Measurements from ENCODE around the gene GABPB2. TPM values are rescaled to one million over a fixed set of nuclear protein-coding genes. Genes with fewer than 3 reads are reported as not detected.

GABPB2 gene
- polyA plus RNA-seq, 3 donors from 2014 or later = 5.1 to 14.2 (median 5.7) TPM

GRCh38 chr1:151050051-151050688, 20.4 kb upstream of the GABPB2 start:
- Mint-ChIP-seq H3K27ac (peak overlapping the region; percentile 83 to 99 (median 94)), H3K36me3 (peaks cover 25 to 42% (median 26%) of the 10 kb centered on the region in 3 donors), H3K4me3 (peak overlapping the region in 3 of 5 donors; percentile 25 to 93 (median 62)), H3K9me3 (no peaks in the 10 kb centered on the region), H3K4me1 (peaks cover 82 to 85% of the 10 kb centered on the region in 2 donors), H3K27me3 (ENCODE audit: low read depth in 3 of 3) (peaks cover 13 to 25% (median 17%) of the 10 kb centered on the region in 3 donors)
- DNase-seq = peak in 1 of 3 donors; percentile 5

DNA sequence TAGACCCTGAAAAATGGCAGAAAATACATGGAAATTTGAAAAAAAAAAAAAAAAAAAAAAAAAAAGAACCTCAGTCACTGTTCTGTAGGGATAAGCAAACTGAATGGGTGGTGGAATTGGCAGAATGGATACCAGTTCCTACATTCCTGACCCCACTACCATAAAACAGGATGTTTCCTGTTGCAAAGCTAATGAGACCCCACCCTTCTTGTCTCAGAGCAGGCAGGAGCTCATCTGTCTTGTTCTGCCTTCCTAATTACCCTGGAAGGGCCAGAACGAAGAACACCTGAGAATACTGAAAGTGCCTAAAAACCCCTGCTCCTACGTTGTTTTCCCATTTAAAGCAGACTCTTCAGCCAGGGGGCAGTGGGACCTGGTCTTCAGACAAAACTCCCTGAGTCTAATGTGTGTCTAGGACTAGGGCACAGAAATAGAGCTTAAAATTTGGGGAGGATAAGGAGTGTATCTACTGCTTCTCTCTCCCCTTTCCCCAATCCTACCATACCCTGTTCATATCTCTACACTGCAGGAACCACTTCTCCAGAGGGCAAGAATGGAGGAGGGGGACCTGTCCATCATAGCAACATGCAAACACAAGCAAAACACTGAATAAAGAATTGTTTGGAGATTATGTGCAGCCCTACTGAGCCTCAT, 19.1 kb upstream of the GABPB2 start:
- Mint-ChIP-seq H3K4me3 (peak overlapping the region in 2 of 5 donors; percentile 7 to 9), H3K27ac (peak overlapping the region; percentile 83 to 99 (median 90)), H3K9me3 (no peaks in the 10 kb centered on the region), H3K4me1 (peaks cover 89 to 91% of the 10 kb centered on the region in 2 donors), H3K36me3 (peaks cover 35 to 56% (median 38%) of the 10 kb centered on the region in 3 donors), H3K27me3 (ENCODE audit: low read depth in 3 of 3) (peaks cover 17 to 29% (median 20%) of the 10 kb centered on the region in 3 donors)
- no peak for DNase-seq

DNA sequence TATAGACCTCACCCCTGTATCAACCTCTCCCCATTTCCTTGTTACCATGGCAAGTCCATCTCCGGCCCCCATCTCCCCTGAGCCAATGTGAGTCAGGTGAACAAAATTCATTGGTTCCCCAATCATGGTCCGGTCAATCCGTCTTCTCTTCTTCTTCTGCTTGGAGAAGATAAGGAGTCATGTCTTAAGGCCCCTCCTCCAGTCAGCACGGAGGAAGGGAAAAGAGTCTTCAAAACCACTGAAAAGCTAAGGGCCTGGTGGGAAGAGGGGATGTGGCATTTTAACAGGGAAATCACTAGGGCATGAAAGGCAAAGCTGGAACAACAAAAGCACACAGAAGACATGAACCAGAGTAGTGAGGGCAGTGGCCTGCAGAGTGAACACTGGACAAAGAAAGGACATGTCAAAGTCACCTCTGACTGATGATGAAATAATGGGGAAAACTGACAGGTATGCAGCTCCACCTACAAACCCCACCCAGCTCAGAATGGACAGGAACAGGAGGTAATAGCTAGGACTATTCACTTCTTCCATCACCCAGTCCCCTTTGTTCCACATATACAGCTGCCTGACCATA, 15.5 kb upstream of the GABPB2 start:
- Mint-ChIP-seq H3K4me3 (peak overlapping the region; percentile 93 to 98 (median 96)), H3K4me1 (peaks cover 81% of the 10 kb centered on the region in 2 donors), H3K9me3 (no peaks in the 10 kb centered on the region), H3K27ac (peak overlapping the region; percentile 93 to 99 (median 99)), H3K36me3 (peaks cover 51 to 73% (median 54%) of the 10 kb centered on the region in 3 donors), H3K27me3 (ENCODE audit: low read depth in 3 of 3) (peaks cover 24 to 39% (median 39%) of the 10 kb centered on the region in 3 donors)
- no peak for DNase-seq

DNA sequence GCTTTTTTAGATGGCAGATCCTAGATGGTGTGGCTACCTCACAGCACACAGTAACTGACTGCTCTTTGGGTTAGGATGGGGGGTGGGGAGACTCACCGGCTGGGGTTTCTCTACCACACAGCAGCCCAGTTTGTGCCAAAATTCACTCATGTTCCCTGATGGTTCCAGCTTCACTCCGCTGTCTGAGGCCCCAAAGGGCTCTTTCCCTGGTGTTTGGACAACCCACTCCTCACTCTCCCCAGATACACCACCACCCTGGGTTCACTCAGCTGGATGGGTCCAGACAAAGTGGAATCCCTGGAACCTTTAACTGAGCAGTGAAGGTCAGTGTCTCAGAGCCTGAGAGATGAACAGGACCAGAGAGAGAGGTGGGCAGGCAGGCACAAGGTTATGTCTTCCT, 15.0 kb upstream of the GABPB2 start:
- H3K4me1 Mint-ChIP-seq = peaks cover 81% of the 10 kb centered on the region in 2 donors
- peak overlapping the region; percentile 93 to 99 (median 99) for H3K27ac Mint-ChIP-seq
- H3K36me3 Mint-ChIP-seq = peaks cover 51 to 69% (median 54%) of the 10 kb centered on the region in 3 donors
- H3K9me3 Mint-ChIP-seq = no peaks in the 10 kb centered on the region
- H3K4me3 Mint-ChIP-seq = peak overlapping the region; percentile 93 to 98 (median 96)
- H3K27me3 Mint-ChIP-seq (ENCODE audit: low read depth in 3 of 3) = peaks cover 24 to 40% (median 39%) of the 10 kb centered on the region in 3 donors
- no peak for DNase-seq

DNA sequence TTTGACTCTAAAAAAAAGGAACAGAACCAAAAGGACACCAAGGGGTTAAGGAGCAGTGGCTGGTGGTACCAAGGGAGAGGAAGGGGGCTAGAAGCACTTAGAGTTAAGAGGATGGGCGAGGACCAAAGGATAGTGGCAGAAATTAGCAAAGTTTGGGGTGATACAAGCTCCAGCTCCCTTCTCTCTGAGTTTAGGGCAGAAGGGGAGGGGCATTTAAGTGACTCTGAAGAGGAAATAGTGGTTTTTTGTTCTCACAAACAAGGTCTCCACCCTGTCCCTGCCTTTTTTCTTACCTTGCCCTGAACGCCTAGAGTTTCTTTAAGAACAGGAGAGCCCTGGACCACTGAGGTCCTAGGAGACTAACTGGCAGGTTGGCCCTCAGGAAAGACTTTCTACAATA, 14.4 kb upstream of the GABPB2 start:
- Mint-ChIP-seq H3K27ac (peak overlapping the region; percentile 93 to 99 (median 99)), H3K36me3 (peaks cover 49 to 64% (median 50%) of the 10 kb centered on the region in 3 donors), H3K4me3 (peak overlapping the region; percentile 93 to 98 (median 96)), H3K9me3 (no peaks in the 10 kb centered on the region), H3K27me3 (ENCODE audit: low read depth in 3 of 3) (peaks cover 24 to 43% (median 39%) of the 10 kb centered on the region in 3 donors), H3K4me1 (peaks cover 80 to 81% of the 10 kb centered on the region in 2 donors)
- DNase-seq = peak; percentile 61 to 63 (median 62)

GRCh38 chr1:151058692-151059091, 11.9 kb upstream of the GABPB2 start:
- Mint-ChIP-seq H3K4me1 (peaks cover 59 to 65% of the 10 kb centered on the region in 2 donors), H3K9me3 (no peaks in the 10 kb centered on the region), H3K4me3 (peak overlapping the region; percentile 93 to 98 (median 96)), H3K27me3 (ENCODE audit: low read depth in 3 of 3) (peaks cover 22 to 42% (median 39%) of the 10 kb centered on the region in 3 donors), H3K27ac (peak overlapping the region; percentile 93 to 99 (median 99)), H3K36me3 (peaks cover 35 to 43% (median 38%) of the 10 kb centered on the region in 3 donors)
- peak in 2 of 3 donors; percentile 28 for DNase-seq

- peaks cover 22 to 42% (median 39%) of the 10 kb centered on the region in 3 donors for H3K27me3 Mint-ChIP-seq (ENCODE audit: low read depth in 3 of 3)
These were observed 11.2 kb upstream of the GABPB2 start, which contains the start of gene CDC42SE1 for GRCh38 chr1:151059109-151060006. Gene CDC42SE1 (minus strand): TSS chr1:151059622. CDS start chr1:151055730, 3,892 bp downstream.

GRCh38 chr1:151060007-151060656, 10.4 kb upstream of the GABPB2 start, which contains the start of gene MLLT11:
Gene MLLT11 (plus strand): TSS chr1:151060397. CDS start chr1:151067225, 6,828 bp downstream.
- Mint-ChIP-seq H3K36me3 (peaks cover 30 to 31% (median 30%) of the 10 kb centered on the region in 3 donors), H3K27ac (peak within 1 kb of the TSS; percentile 93 to 99 (median 99)), H3K9me3 (no peaks in the 10 kb centered on the region), H3K4me3 (peak within 1 kb of the TSS; percentile 93 to 98 (median 96)), H3K4me1 (peaks cover 46 to 50% of the 10 kb centered on the region in 2 donors), H3K27me3 (ENCODE audit: low read depth in 3 of 3) (peaks cover 19 to 38% (median 35%) of the 10 kb centered on the region in 3 donors)
- DNase-seq = peak in 2 of 3 donors; percentile 12 to 16

More at GRCh38 chr1:151059109-151060006, 11.2 kb upstream of the GABPB2 start, which contains the start of gene CDC42SE1:
- Mint-ChIP-seq H3K36me3 (peaks cover 35 to 38% (median 35%) of the 10 kb centered on the region in 3 donors), H3K4me3 (peak within 1 kb of the TSS; percentile 93 to 98 (median 96)), H3K4me1 (peaks cover 54 to 58% of the 10 kb centered on the region in 2 donors), H3K9me3 (no peaks in the 10 kb centered on the region), H3K27ac (peak within 1 kb of the TSS; percentile 93 to 99 (median 99))
- peak; percentile 88 to 89 (median 88) for DNase-seq

DNA sequence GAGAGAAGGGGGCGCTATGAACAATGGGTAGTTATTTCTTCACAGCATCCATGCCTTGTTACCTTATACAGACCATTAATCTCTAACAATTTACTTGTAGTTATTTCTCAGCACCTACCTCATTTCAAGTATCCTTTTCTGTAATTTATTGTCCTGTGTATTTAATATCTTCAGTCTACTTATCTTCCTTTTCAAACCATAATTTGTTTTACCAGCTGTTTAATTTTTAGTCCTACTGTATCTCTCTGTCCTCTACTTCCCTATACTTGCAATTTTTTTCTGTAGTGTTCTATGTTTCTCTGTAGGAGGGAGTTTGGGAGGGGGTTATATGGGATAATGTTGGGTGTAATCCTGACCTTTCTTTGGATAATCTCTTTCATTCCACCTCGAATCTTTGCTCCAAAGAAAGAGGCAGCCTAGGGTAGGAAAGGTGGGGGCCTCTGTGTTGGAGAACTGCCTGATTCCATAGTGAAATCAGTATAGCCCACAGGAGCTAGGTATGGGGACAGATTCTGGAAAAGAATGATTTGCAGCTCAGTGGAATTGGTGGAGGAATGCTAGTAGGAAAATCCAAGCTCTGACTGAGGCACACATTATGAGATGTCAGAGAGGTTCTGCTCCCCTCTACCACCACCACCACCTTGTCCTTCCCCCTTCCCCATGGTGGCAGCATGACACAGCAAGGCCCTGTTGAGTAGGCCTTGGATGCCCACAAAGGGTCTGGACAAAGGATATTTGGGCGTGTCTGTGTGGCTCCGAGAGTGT, 9.7 kb upstream of the GABPB2 start:
- Mint-ChIP-seq H3K36me3 (peaks cover 23 to 27% (median 24%) of the 10 kb centered on the region in 3 donors), H3K4me3 (peak overlapping the region; percentile 93 to 98 (median 96)), H3K27me3 (ENCODE audit: low read depth in 3 of 3) (peaks cover 19 to 36% (median 31%) of the 10 kb centered on the region in 3 donors), H3K4me1 (peaks cover 39 to 43% of the 10 kb centered on the region in 2 donors), H3K9me3 (no peaks in the 10 kb centered on the region), H3K27ac (peak overlapping the region; percentile 93 to 99 (median 99))
- no peak for DNase-seq

- peaks cover 30 to 34% of the 10 kb centered on the region in 2 donors for H3K4me1 Mint-ChIP-seq
- DNase-seq = no peak
- no peak overlapping the region for H3K4me3 Mint-ChIP-seq
- peaks cover 17 to 31% (median 29%) of the 10 kb centered on the region in 3 donors for H3K27me3 Mint-ChIP-seq (ENCODE audit: low read depth in 3 of 3)
- H3K9me3 Mint-ChIP-seq = no peaks in the 10 kb centered on the region
- peaks cover 14 to 18% (median 15%) of the 10 kb centered on the region in 3 donors for H3K36me3 Mint-ChIP-seq
- H3K27ac Mint-ChIP-seq = peak overlapping the region in 5 of 6 donors; percentile 9 to 99 (median 14)
These were observed 8.9 kb upstream of the GABPB2 start for GRCh38 chr1:151061704-151062103.

GRCh38 chr1:151062741-151063371, 7.7 kb upstream of the GABPB2 start:
- peak overlapping the region in 2 of 6 donors; percentile 31 to 64 for H3K27ac Mint-ChIP-seq
- H3K4me3 Mint-ChIP-seq = no peak overlapping the region
- DNase-seq = no peak
- H3K4me1 Mint-ChIP-seq = peaks cover 20 to 23% of the 10 kb centered on the region in 2 donors
- H3K9me3 Mint-ChIP-seq = no peaks in the 10 kb centered on the region
- H3K36me3 Mint-ChIP-seq = peaks cover 6 to 10% (median 6%) of the 10 kb centered on the region in 3 donors
- peaks cover 12 to 22% (median 18%) of the 10 kb centered on the region in 3 donors for H3K27me3 Mint-ChIP-seq (ENCODE audit: low read depth in 3 of 3)
